Muscle of back (tissue), 13 donors: ENCODE measurements around the gene AK5. TPM values are rescaled to one million over a fixed set of nuclear protein-coding genes. Genes with fewer than 3 reads are reported as not detected.

Experiments used
- DNase-seq, 3 donors: peaks; one replicate each; pipeline versions ENCODE4 v3.0.0 to v3.0.0-alpha.2; 2013
- long read RNA-seq, 9 donors: transcript quantifications; one replicate each; lab custom pipeline, GENCODE V29; 2026
- polyA plus RNA-seq, 10 donors: library from polyadenylated mRNA; unstranded; fragments of 120-200 nt; gene quantifications; one replicate each; pipeline ENCODE4 v1.2.1, GENCODE V29; 2013; ENCODE audit not compliant: insufficient read length in 10 of 10

AK5 gene, protein sequence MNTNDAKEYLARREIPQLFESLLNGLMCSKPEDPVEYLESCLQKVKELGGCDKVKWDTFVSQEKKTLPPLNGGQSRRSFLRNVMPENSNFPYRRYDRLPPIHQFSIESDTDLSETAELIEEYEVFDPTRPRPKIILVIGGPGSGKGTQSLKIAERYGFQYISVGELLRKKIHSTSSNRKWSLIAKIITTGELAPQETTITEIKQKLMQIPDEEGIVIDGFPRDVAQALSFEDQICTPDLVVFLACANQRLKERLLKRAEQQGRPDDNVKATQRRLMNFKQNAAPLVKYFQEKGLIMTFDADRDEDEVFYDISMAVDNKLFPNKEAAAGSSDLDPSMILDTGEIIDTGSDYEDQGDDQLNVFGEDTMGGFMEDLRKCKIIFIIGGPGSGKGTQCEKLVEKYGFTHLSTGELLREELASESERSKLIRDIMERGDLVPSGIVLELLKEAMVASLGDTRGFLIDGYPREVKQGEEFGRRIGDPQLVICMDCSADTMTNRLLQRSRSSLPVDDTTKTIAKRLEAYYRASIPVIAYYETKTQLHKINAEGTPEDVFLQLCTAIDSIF
- polyA plus RNA-seq, result 10 to 100 TPM in 2 of 10 donors, 1 to 10 TPM in 8; 5.4 to 10.9 (median 8.9) TPM
- long read RNA-seq, donor 1, partial matches to known transcripts, result 0 of 1 reads
- long read RNA-seq, donor 1, other reads (novel, unspliced or antisense), result 0 of 1 reads
- long read RNA-seq, donor 2, partial matches to known transcripts, result 0 of 1 reads
- long read RNA-seq, donor 2, other reads (novel, unspliced or antisense), result 0 of 1 reads
- long read RNA-seq, donor 3, result 0 reads
- long read RNA-seq, donor 4, result 0 reads
- long read RNA-seq, donor 5, partial matches to known transcripts, result 0 of 2 reads
- long read RNA-seq, donor 5, other reads (novel, unspliced or antisense), result 0 of 2 reads
- long read RNA-seq, donor 6, partial matches to known transcripts, result 16 of 17 reads
- long read RNA-seq, donor 6, other reads (novel, unspliced or antisense), result 0 of 17 reads
- long read RNA-seq, donor 7, partial matches to known transcripts, result 0 of 1 reads
- long read RNA-seq, donor 7, other reads (novel, unspliced or antisense), result 0 of 1 reads
- long read RNA-seq, donor 8, partial matches to known transcripts, result 0 of 1 reads
- long read RNA-seq, donor 8, other reads (novel, unspliced or antisense), result 0 of 1 reads
- long read RNA-seq, donor 9, result 0 reads

GRCh38 chr1:77281491-77282186 lies at the start of gene AK5:
Gene AK5 (plus strand): TSS chr1:77282019. CDS start chr1:77282314, 295 bp downstream.
- peak; percentile 42 to 81 (median 49) for DNase-seq

GRCh38 chr1:77232829-77233228 lies 49.0 kb upstream of the AK5 start:
- no peak for DNase-seq

DNA sequence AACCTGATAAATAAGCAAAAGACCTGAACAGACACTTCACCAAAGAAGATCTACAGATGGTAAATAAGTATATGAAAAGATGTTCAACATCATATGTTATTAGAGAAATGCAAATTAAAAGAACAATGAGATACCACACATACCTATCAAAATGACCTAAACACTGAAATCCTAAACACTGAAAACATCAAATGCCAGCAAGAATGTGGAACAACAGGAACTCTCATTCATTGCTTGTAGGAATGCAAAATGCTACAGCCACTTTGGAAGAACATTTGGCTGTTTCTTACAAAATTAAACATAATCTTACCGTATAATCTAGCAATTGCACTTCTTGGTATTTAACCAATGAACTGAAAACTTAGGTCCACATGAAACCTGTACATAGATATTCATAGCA lies 47.7 kb upstream of the AK5 start:
- no peak for DNase-seq

DNA sequence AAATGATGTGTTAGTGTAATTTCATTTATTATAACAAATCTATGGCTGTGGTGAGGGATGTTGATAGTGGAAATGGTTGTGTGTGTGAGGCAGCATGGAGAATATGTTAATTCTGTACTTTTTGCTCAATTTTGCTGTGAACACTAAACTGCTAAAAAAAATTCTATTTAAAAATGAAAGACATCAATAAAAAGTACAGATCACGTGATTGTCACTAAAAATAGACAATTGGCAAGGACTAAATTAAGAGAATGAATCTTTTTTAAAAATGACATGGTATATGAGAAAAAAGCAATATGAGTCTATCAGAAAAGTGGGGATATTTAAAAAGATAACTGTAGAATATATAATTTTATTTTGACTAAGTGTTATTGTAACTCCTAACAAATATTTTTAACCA lies 46.9 kb upstream of the AK5 start:
- DNase-seq, result no peak

GRCh38 chr1:77238462-77238861 lies 43.4 kb upstream of the AK5 start:
- no peak for DNase-seq

- no peak for DNase-seq
Measured at GRCh38 chr1:77239311-77239710, 42.5 kb upstream of the AK5 start.

GRCh38 chr1:77245830-77246229 lies 36.0 kb upstream of the AK5 start:
- DNase-seq, result no peak

DNA sequence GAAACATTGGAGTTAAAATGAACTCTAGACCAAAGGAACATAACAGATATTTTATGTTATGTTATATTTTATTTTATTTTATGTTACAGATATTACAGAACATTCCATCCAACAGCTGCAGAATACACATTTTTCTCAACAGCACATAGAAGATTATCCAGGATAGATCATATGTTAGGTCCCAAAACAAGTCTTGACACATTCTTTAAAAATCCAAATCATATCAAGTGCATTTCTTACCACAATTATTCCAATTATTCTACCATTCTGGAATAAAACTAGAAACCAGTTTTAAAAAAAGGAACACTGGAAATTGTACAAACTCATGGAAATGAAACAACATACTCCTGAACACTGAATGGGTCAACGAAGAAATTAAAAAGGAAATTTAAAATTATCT lies 31.7 kb upstream of the AK5 start:
- no peak for DNase-seq

DNA sequence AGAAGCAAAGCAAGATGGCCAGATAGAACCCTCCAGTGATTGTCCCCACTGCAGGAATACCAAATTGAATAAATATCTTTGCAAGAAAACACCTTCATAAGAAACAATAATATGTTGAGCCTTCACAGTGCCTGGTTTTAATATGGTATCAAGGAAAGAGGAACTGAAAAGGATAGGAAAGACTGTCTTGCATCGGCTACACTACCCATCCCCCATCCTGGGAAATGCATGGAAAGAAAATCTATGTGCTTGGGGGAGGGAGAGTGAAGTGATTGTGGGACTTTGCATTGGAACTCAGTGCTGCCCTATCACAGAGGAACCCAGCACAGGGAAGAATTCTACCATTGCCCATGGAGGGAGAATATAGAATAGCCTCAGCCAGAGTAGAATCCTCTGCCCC lies 28.6 kb upstream of the AK5 start:
- no peak for DNase-seq

- no peak for DNase-seq
Measured at GRCh38 chr1:77263708-77264107, 18.1 kb upstream of the AK5 start.

GRCh38 chr1:77265180-77265579 lies 16.6 kb upstream of the AK5 start:
- DNase-seq, result no peak

DNA sequence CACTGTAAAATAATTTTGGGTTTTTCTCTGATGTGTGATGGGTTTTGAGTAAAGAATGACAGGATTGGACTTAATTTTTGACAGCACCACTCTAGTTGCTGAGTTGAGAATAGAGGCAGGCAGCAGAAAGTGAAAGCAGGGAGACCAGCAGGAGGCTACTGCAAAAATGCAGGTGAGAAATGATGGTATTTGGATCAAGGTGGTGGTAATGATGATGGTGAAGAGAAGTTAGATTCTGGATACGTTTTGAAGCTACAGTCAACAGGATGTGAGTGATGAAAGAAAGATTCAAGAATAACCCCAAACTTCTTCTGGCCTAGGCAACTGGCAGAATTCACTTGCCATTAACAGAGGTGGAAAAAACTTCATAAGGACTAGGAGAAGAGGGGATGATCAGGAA lies 14.8 kb upstream of the AK5 start:
- no peak for DNase-seq

DNA sequence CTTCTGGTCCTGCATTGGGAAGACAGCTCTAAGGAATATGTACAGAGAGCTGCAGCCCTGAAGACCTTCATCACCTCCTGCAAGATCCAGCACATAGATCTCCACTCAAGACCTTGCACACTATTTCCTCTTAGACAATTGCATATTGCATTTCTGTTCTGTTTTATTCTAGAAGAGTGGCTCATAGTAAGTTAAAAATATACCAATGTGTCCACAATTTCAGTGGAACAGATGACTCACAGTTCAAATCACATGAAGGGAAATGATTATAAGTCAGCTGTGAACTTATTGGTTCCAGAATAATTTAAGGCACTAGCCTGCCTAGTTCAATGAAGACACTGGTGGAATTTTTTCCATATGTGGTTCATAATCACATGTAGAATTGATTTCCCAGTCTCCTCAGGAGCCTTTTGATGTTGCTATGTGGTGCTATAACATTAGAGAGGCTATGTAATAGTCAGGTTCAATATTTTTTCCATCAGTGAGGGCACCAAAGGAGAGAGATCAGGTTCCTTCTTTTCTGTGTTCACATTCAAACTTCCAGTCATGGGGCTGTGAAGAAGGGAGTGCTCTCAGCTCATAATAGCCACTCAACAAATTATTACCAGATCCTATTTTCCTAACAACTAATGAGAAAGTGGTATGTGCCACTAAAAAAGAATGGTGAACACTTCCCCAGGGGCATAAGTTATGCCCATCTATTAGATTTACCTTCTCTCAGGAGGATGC lies 9.8 kb upstream of the AK5 start:
- DNase-seq, result peak in 2 of 3 donors; percentile 27 to 28

DNA sequence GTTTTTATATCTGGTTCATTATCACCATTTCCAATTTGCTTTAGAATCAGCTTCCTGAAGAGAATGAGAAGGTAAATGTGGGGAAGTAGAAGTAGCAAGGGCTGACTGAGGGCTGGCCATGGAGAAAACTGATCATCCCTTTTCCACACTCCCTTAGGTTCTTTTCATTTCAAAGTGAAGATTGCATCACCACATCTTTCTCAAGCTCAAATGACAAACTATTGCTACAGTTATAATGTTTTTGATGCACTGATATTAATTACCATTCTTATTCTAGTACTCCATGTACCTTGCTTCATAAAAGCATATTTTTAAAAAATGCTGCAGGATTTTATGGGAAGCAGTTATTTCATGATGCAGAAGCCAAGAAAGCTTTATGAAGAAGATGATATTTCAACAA lies 7.9 kb upstream of the AK5 start:
- DNase-seq, result no peak

DNA sequence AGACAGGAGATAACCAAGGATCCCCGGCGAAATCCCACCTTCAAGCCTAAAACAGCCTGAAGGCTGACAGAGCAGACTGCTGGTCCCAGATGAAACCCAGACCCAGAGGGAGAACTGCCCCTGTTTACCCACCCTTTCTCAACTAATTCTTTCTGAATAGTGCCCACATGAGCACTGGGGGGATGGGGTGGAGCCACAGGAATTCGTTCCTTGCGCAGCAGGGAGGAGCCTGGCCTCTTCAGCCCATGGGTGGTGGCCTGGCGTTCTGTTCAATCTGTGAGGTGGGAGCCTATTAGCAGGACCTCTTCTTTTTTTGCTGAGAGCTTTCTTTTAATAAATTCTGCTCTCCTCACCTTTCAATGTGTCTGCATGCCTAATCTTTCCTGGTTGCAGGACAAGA lies 6.6 kb upstream of the AK5 start:
- no peak for DNase-seq

- DNase-seq, result no peak
Measured at GRCh38 chr1:77276941-77277340, 4.9 kb upstream of the AK5 start.

- DNase-seq, result no peak
Measured at GRCh38 chr1:77279929-77280328, 1.9 kb upstream of the AK5 start.

- DNase-seq, result no peak
Measured at GRCh38 chr1:77280962-77281361, 857 bp upstream of the AK5 start.

DNA sequence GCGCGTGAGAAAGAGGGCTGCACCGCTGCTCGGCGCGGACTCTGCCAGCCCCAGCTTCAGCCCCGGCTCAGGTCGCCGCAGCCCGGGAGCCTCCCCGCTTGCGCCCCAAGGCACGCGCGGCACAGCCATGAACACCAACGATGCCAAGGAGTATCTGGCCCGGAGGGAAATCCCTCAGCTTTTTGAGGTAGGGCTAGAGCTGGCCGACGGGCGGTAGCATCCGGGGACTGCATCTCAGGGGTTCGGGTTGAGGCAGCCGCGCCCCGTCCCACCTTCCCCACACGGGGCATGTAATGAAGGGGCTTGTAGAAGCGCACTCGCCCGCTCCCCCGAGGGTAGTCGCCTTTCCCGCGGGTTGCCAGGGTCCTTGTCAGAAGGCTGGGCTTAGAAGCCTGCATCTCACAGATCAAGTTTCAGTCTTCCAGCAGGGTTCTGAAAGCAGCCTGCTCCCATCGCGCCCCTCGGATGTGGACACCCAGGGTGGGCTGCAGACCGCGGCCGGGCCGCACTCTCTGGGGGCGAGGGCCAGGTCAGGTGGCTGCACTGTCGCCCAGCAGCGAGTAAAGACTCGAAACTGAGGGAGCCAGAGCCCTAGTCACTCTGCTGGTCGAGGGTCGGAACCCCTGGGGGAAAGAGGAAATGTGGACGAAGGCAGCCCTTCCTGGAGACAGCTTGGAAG lies 507 bp downstream of the AK5 start:
- peak in 2 of 3 donors; percentile 10 to 48 for DNase-seq

DNA sequence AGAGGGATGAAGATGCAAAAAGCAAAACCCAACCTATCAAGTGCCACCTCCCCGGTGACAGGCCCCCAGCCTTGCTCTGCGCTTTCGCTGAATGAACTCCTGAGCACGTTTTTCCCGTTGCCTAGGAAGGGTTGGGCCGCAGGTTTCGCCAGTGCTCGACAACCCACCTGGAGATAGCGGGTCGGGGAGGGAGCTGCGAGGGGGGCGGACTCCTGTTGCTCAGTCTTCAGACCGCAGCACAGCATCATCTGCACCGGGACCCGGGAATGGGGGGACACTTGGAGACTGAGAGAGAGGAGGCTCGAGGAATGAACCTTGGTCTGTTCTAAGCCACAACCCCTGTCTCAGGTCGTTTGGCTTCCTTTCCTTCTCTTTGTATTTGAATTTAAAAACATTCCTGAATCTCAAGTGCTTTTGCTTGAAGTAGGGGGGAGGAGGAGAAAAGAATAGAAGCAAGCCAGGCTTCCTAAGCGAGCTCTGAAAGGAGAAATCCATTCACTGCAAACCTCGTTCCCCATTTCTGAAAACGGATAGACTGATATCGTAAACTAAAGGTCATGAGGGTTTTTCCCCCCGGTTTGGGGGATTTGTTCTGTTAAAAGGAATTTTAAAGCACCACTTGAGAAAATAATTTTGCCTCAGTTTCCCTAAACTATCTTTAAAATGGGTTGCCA lies 1.2 kb downstream of the AK5 start:
- no peak for DNase-seq
